ENCODE measurements around the gene AGO3.

DNA sequence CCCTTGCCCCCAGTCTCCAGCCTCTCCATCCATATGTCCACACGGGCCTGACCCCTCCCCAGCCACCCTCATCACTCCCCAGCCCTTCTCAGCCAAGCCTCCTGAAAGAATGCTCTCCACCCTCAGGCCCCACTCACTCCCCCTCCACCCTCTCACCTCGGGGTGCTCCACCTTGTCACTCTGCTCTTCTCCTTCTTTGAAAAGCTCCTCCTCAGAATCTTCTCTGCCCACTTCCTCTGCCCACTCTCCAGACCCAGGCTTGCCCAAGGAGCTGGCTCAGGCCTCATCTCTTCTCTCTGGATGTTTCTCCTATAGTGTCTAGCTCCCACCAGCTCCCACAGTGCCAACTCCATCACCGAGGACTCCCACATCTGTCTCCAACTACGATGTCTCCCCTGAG is 180.2 kb downstream of the AGO3 start:
- TF ChIP-seq, protein P1, sequence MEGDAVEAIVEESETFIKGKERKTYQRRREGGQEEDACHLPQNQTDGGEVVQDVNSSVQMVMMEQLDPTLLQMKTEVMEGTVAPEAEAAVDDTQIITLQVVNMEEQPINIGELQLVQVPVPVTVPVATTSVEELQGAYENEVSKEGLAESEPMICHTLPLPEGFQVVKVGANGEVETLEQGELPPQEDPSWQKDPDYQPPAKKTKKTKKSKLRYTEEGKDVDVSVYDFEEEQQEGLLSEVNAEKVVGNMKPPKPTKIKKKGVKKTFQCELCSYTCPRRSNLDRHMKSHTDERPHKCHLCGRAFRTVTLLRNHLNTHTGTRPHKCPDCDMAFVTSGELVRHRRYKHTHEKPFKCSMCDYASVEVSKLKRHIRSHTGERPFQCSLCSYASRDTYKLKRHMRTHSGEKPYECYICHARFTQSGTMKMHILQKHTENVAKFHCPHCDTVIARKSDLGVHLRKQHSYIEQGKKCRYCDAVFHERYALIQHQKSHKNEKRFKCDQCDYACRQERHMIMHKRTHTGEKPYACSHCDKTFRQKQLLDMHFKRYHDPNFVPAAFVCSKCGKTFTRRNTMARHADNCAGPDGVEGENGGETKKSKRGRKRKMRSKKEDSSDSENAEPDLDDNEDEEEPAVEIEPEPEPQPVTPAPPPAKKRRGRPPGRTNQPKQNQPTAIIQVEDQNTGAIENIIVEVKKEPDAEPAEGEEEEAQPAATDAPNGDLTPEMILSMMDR (conservative IDR thresholded peaks at IDR 0.05), result no peak
- TF ChIP-seq ZFX (IDR thresholded peaks at IDR 0.05), result no peak
